ENCODE results near the gene C2orf49. TPM values are rescaled to one million over a fixed set of nuclear protein-coding genes. Genes with fewer than 3 reads are reported as not detected.

The C2orf49 gene
- total and polyA plus RNA-seq, 9 of the 15 experiments (the other 6 are each of a cell fraction or from before 2014, with no cell fraction given), result 17.9 to 38.2 (median 25.6) TPM

DNA sequence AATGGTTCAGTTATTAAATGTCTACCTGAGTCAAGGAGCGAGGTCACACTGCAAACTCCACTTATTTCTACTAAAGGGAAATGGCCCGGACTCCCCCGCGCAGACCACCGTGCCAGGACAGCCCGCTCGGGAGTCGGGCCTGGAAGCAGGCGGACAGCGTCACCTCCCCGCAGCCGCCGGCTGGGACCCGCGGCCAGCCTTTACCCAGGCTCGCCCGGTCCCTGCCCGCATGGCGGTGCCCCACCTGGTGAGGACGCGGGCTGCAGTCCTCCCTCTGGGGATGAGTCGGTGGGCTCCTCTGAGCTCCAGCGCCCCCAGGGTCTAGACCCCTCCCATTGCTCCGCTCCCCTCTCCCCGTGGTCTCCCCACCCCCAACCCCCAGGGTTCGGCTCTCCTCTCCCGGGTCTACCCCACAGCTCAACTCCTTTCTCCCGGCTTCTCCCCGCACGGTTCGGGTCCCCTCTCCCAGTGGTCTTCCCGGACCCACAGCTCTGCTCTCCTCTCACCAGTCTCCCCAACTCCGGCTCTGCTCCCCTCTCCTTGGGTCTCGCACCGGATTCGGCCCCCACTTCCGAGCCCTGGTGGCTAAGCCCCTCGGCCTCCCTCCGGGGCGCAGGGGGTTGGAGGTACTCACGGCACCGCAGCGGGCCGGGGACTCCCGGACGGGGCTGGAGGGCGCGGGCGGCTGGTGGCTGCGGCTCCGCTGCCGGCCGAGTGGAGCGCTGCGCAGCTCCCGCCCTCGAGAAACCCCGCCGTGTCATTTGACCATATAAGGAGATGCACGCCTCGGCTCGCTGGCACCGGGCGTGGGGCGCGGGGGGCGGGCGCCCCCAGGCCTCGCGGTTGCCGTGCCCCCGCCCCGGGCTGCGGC, 61.2 kb downstream of the C2orf49 start, which contains the start of gene FHL2 (continued):
- TF ChIP-seq ARID1B (IDR thresholded peaks at IDR 0.05) (no peak), MAFF (IDR thresholded peaks at IDR 0.05; ENCODE audit: low read length) (no peak), ZNF3 (CRISPR knock-in tag; IDR thresholded peaks at IDR 0.05) (no peak), ZNF384 (IDR thresholded peaks at IDR 0.05; ENCODE audit: low read depth, low read length) (no peak), RAD21 (CRISPR knock-in tag; conservative IDR thresholded peaks at IDR 0.05 in 1 of 2, IDR thresholded peaks at IDR 0.05 in 1 of 2) (peak in 1 of 2 experiments; percentile 10; a peak in 1 of 4 replicates), ZNF778 (CRISPR knock-in tag; IDR thresholded peaks at IDR 0.05) (no peak), FOS (IDR thresholded peaks at IDR 0.05; ENCODE audit: extremely low read depth, insufficient read length) (no peak), IFI16 (CRISPR knock-in tag; IDR thresholded peaks at IDR 0.05) (no peak), RBBP5 (IDR thresholded peaks at IDR 0.05; ENCODE audit: borderline replicate concordance, insufficient read depth, low read length, poor library complexity, severe bottlenecking) (peak; percentile 53), ZNF184 (CRISPR knock-in tag; IDR thresholded peaks at IDR 0.05) (no peak), PHF21A (IDR thresholded peaks at IDR 0.05; ENCODE audit: borderline replicate concordance, low read depth) (no peak), SMAD1 (IDR thresholded peaks at IDR 0.05; ENCODE audit: low read depth, low read length, partially characterized antibody) (peak; percentile 68), THRA (IDR thresholded peaks at IDR 0.05) (no peak), HNRNPLL (IDR thresholded peaks at IDR 0.05; ENCODE audit: low read depth, low read length, poor library complexity, severe bottlenecking) (peak; percentile 65), BMI1 (IDR thresholded peaks at IDR 0.05; ENCODE audit: low read length) (no peak), AFF4 (CRISPR knock-in tag; IDR thresholded peaks at IDR 0.05) (peak; percentile 20; the same call in 1 of the 2 replicates), POLR2A (conservative IDR thresholded peaks at IDR 0.05) (peak; percentile 93)
- TF ChIP-seq, protein P1, sequence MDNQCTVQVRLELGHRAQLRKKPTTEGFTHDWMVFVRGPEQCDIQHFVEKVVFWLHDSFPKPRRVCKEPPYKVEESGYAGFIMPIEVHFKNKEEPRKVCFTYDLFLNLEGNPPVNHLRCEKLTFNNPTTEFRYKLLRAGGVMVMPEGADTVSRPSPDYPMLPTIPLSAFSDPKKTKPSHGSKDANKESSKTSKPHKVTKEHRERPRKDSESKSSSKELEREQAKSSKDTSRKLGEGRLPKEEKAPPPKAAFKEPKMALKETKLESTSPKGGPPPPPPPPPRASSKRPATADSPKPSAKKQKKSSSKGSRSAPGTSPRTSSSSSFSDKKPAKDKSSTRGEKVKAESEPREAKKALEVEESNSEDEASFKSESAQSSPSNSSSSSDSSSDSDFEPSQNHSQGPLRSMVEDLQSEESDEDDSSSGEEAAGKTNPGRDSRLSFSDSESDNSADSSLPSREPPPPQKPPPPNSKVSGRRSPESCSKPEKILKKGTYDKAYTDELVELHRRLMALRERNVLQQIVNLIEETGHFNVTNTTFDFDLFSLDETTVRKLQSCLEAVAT (IDR thresholded peaks at IDR 0.05), result peak in 1 of 2 experiments; percentile 74; a peak in 1 of 4 replicates
- TF ChIP-seq, protein P2, sequence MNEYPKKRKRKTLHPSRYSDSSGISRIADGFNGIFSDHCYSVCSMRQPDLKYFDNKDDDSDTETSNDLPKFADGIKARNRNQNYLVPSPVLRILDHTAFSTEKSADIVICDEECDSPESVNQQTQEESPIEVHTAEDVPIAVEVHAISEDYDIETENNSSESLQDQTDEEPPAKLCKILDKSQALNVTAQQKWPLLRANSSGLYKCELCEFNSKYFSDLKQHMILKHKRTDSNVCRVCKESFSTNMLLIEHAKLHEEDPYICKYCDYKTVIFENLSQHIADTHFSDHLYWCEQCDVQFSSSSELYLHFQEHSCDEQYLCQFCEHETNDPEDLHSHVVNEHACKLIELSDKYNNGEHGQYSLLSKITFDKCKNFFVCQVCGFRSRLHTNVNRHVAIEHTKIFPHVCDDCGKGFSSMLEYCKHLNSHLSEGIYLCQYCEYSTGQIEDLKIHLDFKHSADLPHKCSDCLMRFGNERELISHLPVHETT (CRISPR knock-in tag; conservative IDR thresholded peaks at IDR 0.05 in 1 of 2, IDR thresholded peaks at IDR 0.05 in 1 of 2), result peak in 1 of 2 experiments; percentile 60; a peak in 2 of 4 replicates

All from K562 (cell line).